ENCODE results near the gene IFNE. TPM values are rescaled to one million over a fixed set of nuclear protein-coding genes. Genes with fewer than 3 reads are reported as not detected.

IFNE gene
- total RNA-seq, 1 donor from 2014 or later: not detected

Small RNA genes within 50 kb of the gene (microRNA-seq; reads per million reads assigned to microRNA genes)
- 343 reads per million, percentile 89 among the genes with 10 or more reads in this experiment for gene MIR31 (ENCODE audit: unreplicated experiment)

Other genes with a start within 250 kb of the IFNE start
- gene IFNA14, start 242.3 kb downstream of the IFNE start, total RNA-seq (ENCODE audit: unreplicated experiment): not detected
- not detected for gene IFNA5, start 177.0 kb downstream of the IFNE start, total RNA-seq (ENCODE audit: unreplicated experiment)
- 39.5 TPM for gene KLHL9, start 146.9 kb downstream of the IFNE start, total RNA-seq (ENCODE audit: unreplicated experiment)
- not detected for gene IFNA6, start 131.4 kb downstream of the IFNE start, total RNA-seq (ENCODE audit: unreplicated experiment)
- gene IFNA13, start 114.3 kb downstream of the IFNE start, total RNA-seq (ENCODE audit: unreplicated experiment): not detected
- not detected for gene IFNA2, start 96.9 kb downstream of the IFNE start, total RNA-seq (ENCODE audit: unreplicated experiment)
- gene IFNA8, start 73.2 kb downstream of the IFNE start, total RNA-seq (ENCODE audit: unreplicated experiment): not detected
- gene IFNA1, start 41.9 kb downstream of the IFNE start, total RNA-seq (ENCODE audit: unreplicated experiment): not detected

All from endothelial cell (in vitro differentiated cells).